Smooth muscle cell (in vitro differentiated cells): Measurements from ENCODE around the gene WDR17. TPM values are rescaled to one million over a fixed set of nuclear protein-coding genes. Genes with fewer than 3 reads are reported as not detected.
A peak's percentile ranks its signal among the peaks of the same experiment; 100 is the strongest.

Experiments used
- DNase-seq: peaks from one replicate; lab custom pipeline; 2025; ENCODE audit not compliant: unreplicated experiment; lab: John Stamatoyannopoulos, UW
- H2AFZ ChIP-seq: fragments of 200-600 bp; sonication (generic); 2 replicates; pipeline ENCODE4 v1.6.0; 2016; ENCODE audit warnings: antibody characterized with exemption, low read depth, mild to moderate bottlenecking
- H3F3A ChIP-seq: fragments of 200-600 bp; sonication (generic); 2 replicates; pipeline ENCODE4 v1.6.0; 2017; ENCODE audit warnings: antibody characterized with exemption, low read depth
- H3K27ac ChIP-seq: fragments of 200-600 bp; sonication (generic); 2 replicates; pipeline ENCODE4 v1.5.1; 2016; ENCODE audit warnings: low read depth, mild to moderate bottlenecking
- H3K27me3 ChIP-seq: fragments of 200-600 bp; sonication (generic); 2 replicates; pipeline ENCODE4 v1.6.1; 2016; ENCODE audit warnings: low read depth, mild to moderate bottlenecking
- H3K36me3 ChIP-seq: fragments of 200-600 bp; sonication (generic); 2 replicates; pipeline ENCODE4 v1.5.1; 2016; ENCODE audit warnings: low read depth
- H3K4me1 ChIP-seq: fragments of 200-600 bp; sonication (generic); 2 replicates; pipeline ENCODE4 v1.5.1; 2016; ENCODE audit warnings: low read depth
- H3K4me2 ChIP-seq: fragments of 200-600 bp; sonication (generic); 2 replicates; pipeline ENCODE4 v1.6.0; 2016; ENCODE audit warnings: mild to moderate bottlenecking
- H3K4me3 ChIP-seq: fragments of 200-600 bp; sonication (generic); 2 replicates; pipeline ENCODE4 v1.5.1; 2016; ENCODE audit warnings: mild to moderate bottlenecking
- H3K79me2 ChIP-seq: fragments of 200-600 bp; sonication (generic); 2 replicates; pipeline ENCODE4 v1.6.0; 2016; ENCODE audit warnings: low read depth, mild to moderate bottlenecking
- H3K9ac ChIP-seq: fragments of 200-600 bp; sonication (generic); 2 replicates; pipeline ENCODE4 v1.6.0; 2016; ENCODE audit warnings: low read depth
- H3K9me3 ChIP-seq: fragments of 200-600 bp; sonication (generic); replicated peaks from 2 replicates; pipeline ENCODE4 v1.5.1; 2016; ENCODE audit warnings: low read depth
- H4K20me1 ChIP-seq: fragments of 200-600 bp; sonication (generic); 2 replicates; pipeline ENCODE4 v1.6.0; 2016; ENCODE audit warnings: low read depth
- CTCF ChIP-seq: fragments of 200-600 bp; sonication (generic); IDR thresholded peaks from 2 replicates; pipeline ENCODE4 v1.5.1; 2017; ENCODE audit warnings: borderline replicate concordance, mild to moderate bottlenecking, antibody characterized with exemption; ENCODE audit not compliant: insufficient read depth, poor library complexity, severe bottlenecking
- WGBS: methylation state at CpG from one replicate; pipeline ENCODE4 v1.1.7; 2016; ENCODE audit warnings: low lambda C conversion rate; 5-methylcytosine and 5-hydroxymethylcytosine counted together
- polyA plus RNA-seq: library from polyadenylated mRNA; unstranded; fragments of >200 nt; fragmentation: Nextera tagmentation; extraction: Ambion mirVana; gene quantifications from 2 replicates; pipeline ENCODE4 v1.2.1, GENCODE V29; 2016
- total RNA-seq: library from RNA; depleted of rRNA; stranded (reverse); fragments of >200 nt; gene quantifications from 2 replicates; pipeline ENCODE4 v1.2.3, GENCODE V29; 2014

WDR17 gene
- total and polyA plus RNA-seq, 2 experiments from 2014 or later: 0.49 to 0.50 TPM

GRCh38 chr4:176139518-176139917, 73.9 kb downstream of the WDR17 start:
- Histone ChIP-seq H3K9me3 (no peaks in the 10 kb centered on the region), H3K36me3 (no peaks in the 10 kb centered on the region), H4K20me1 (no peaks in the 10 kb centered on the region), H3K4me3 (no peak overlapping the region), H3F3A (no peaks in the 10 kb centered on the region), H3K27me3 (no peaks in the 10 kb centered on the region), H3K9ac (no peak overlapping the region), H3K4me2 (no peak overlapping the region), H3K27ac (no peak overlapping the region), H3K79me2 (no peaks in the 10 kb centered on the region), H2AFZ (no peak overlapping the region), H3K4me1 (no peaks in the 10 kb centered on the region)
- TF ChIP-seq CTCF: no peak
- no peak for DNase-seq

- Histone ChIP-seq H3K27me3 (no peaks in the 10 kb centered on the region), H3K27ac (no peak overlapping the region), H3K9ac (no peak overlapping the region), H3F3A (no peaks in the 10 kb centered on the region), H3K4me1 (no peaks in the 10 kb centered on the region), H3K4me3 (no peak overlapping the region), H3K36me3 (no peaks in the 10 kb centered on the region), H3K79me2 (no peaks in the 10 kb centered on the region), H3K4me2 (no peak overlapping the region), H4K20me1 (no peaks in the 10 kb centered on the region), H2AFZ (no peak overlapping the region), H3K9me3 (no peaks in the 10 kb centered on the region)
- TF ChIP-seq CTCF: no peak
- DNase-seq: no peak
- 67% methylated on average over 2 of the region's 2 CpGs for WGBS
Measured at GRCh38 chr4:176142253-176142652, 76.6 kb downstream of the WDR17 start.

GRCh38 chr4:176149680-176150355, 84.2 kb downstream of the WDR17 start:
- Histone ChIP-seq H3F3A (no peaks in the 10 kb centered on the region), H3K27ac (peak overlapping the region; percentile 43), H4K20me1 (no peaks in the 10 kb centered on the region), H2AFZ (peak overlapping the region; percentile 17), H3K79me2 (no peaks in the 10 kb centered on the region), H3K4me3 (no peak overlapping the region), H3K4me1 (no peaks in the 10 kb centered on the region), H3K4me2 (peak overlapping the region; percentile 49), H3K9me3 (no peaks in the 10 kb centered on the region), H3K9ac (peak overlapping the region; percentile 29), H3K27me3 (no peaks in the 10 kb centered on the region), H3K36me3 (no peaks in the 10 kb centered on the region)
- TF ChIP-seq CTCF: no peak
- WGBS: 42% methylated on average over 3 of the region's 3 CpGs
- no peak for DNase-seq

GRCh38 chr4:176150356-176150682, 84.7 kb downstream of the WDR17 start:
- H3K27ac ChIP-seq: peak overlapping the region; percentile 43
- no peaks in the 10 kb centered on the region for H3K79me2 ChIP-seq
- H3F3A ChIP-seq: no peaks in the 10 kb centered on the region
- H3K4me3 ChIP-seq: no peak overlapping the region
- no peak for DNase-seq
- H4K20me1 ChIP-seq: no peaks in the 10 kb centered on the region
- H3K4me2 ChIP-seq: peak overlapping the region; percentile 49
- no peaks in the 10 kb centered on the region for H3K36me3 ChIP-seq
- H3K9me3 ChIP-seq: no peaks in the 10 kb centered on the region
- H3K9ac ChIP-seq: no peak overlapping the region
- H3K4me1 ChIP-seq: no peaks in the 10 kb centered on the region
- peak; percentile 42 for TF ChIP-seq CTCF
- H3K27me3 ChIP-seq: no peaks in the 10 kb centered on the region
- peak overlapping the region; percentile 17 for H2AFZ ChIP-seq
